CD4-positive, alpha-beta T cell (primary cell): ENCODE results near the gene PDLIM4. TPM values are rescaled to one million over a fixed set of nuclear protein-coding genes. Genes with fewer than 3 reads are reported as not detected.

ENCODE experiments used
- ATAC-seq: fragments of 200-7000 bp; cut with Tn5 transposase; one replicate; pipeline ENCODE4 v1.10.0; 2022; ENCODE audit warnings: mild to moderate bottlenecking; ENCODE audit not compliant: poor library complexity
- CTCF ChIA-PET: fragments of 350-600 bp; sonication (Branson Sonifier 250); formaldehyde crosslinking; loops from one replicate; lab custom pipeline; 2021; ENCODE audit warnings: antibody characterized with exemption, inconsistent platforms; lab: Charles Lee
- POLR2A ChIA-PET: fragments of 350-600 bp; sonication (Branson Sonifier 250); formaldehyde crosslinking; loops from one replicate; lab custom pipeline; 2021; ENCODE audit warnings: antibody characterized with exemption, inconsistent platforms; lab: Charles Lee
- DNase-seq, 14 experiments: peaks; one replicate each; pipeline ENCODE4 v3.0.0-alpha.2; 2013 to 2020; ENCODE audit warnings: mixed read lengths in 2 of 14
- H3K27ac ChIP-seq, 2 donors: one replicate each; pipeline versions ENCODE4 v1.5.1 to v1.7.0; 2013; ENCODE audit warnings: low read length in 2 of 2, low read depth in 1 of 2, mild to moderate bottlenecking in 1 of 2
- H3K27me3 ChIP-seq, 2 experiments: 1 replicate in 1 of 2; 2 replicates in 1 of 2; pipeline versions ENCODE4 v1.6.1 to v1.7.0; 2013; ENCODE audit warnings: low read length in 2 of 2, control low read depth in 1 of 2, mild to moderate bottlenecking in 1 of 2, moderate library complexity in 1 of 2; ENCODE audit not compliant: insufficient read depth in 2 of 2, control insufficient read depth in 1 of 2
- H3K36me3 ChIP-seq: one replicate; pipeline ENCODE4 v1.6.1; 2013; ENCODE audit warnings: low read length, control low read depth; ENCODE audit not compliant: insufficient read depth
- H3K4me1 ChIP-seq: one replicate; pipeline ENCODE4 v1.6.1; 2013; ENCODE audit warnings: low read length, control low read depth; ENCODE audit not compliant: insufficient read depth
- H3K4me3 ChIP-seq: one replicate; pipeline ENCODE4 v1.5.1; 2013; ENCODE audit warnings: mild to moderate bottlenecking, low read length, moderate library complexity
- H3K9me3 ChIP-seq, 2 experiments: 1 replicate in 1 of 2; 2 replicates in 1 of 2; pipeline versions ENCODE4 v1.6.1 to v1.7.0; 2013; ENCODE audit warnings: low read length in 2 of 2, mild to moderate bottlenecking in 2 of 2, control low read depth in 1 of 2, moderate library complexity in 1 of 2; ENCODE audit not compliant: control insufficient read depth in 1 of 2, insufficient read depth in 1 of 2
- H3K27ac Mint-ChIP-seq: one replicate; pipeline ENCODE4 v1.8.0; 2020; ENCODE audit warnings: mixed read lengths
- H3K27me3 Mint-ChIP-seq: one replicate; pipeline ENCODE4 v1.8.0; 2021; ENCODE audit warnings: mixed read lengths
- H3K36me3 Mint-ChIP-seq: one replicate; pipeline ENCODE4 v1.8.0; 2021; ENCODE audit warnings: low read depth, mixed read lengths
- H3K4me1 Mint-ChIP-seq: one replicate; pipeline ENCODE4 v1.8.0; 2021; ENCODE audit warnings: low read depth, mixed read lengths
- H3K4me3 Mint-ChIP-seq: one replicate; pipeline ENCODE4 v1.8.0; 2020; ENCODE audit warnings: mild to moderate bottlenecking, mixed read lengths
- H3K9me3 Mint-ChIP-seq: one replicate; pipeline ENCODE4 v1.8.0; 2020; ENCODE audit warnings: mixed read lengths
- intact Hi-C, 2 experiments: fragments of 100-400 bp; cut with DNase I in 1 of 2; cut with micrococcal nuclease in 1 of 2; formaldehyde crosslinking; loops; one replicate each; pipeline versions ENCODE4 v1.15.1 to v1.9.0; 2023 to 2025; cut with DNase I, micrococcal nuclease
- total RNA-seq, 174 experiments: library from RNA in 2 of 174; stranded (reverse) in 2 of 174; gene quantifications; one replicate each; pipeline ENCODE4 v1.2.3 and lab custom pipeline; 2021 to 2026
- TF ChIP-seq, protein P1 (sequence below): fragments of 200-600 bp; IDR thresholded peaks from one replicate; pipeline ENCODE4 v1.8.0; 2022; ENCODE audit warnings: antibody characterized with exemption, mild to moderate bottlenecking

PDLIM4 gene
- total RNA-seq, 2 experiments from 2014 or later, result not detected

DNA sequence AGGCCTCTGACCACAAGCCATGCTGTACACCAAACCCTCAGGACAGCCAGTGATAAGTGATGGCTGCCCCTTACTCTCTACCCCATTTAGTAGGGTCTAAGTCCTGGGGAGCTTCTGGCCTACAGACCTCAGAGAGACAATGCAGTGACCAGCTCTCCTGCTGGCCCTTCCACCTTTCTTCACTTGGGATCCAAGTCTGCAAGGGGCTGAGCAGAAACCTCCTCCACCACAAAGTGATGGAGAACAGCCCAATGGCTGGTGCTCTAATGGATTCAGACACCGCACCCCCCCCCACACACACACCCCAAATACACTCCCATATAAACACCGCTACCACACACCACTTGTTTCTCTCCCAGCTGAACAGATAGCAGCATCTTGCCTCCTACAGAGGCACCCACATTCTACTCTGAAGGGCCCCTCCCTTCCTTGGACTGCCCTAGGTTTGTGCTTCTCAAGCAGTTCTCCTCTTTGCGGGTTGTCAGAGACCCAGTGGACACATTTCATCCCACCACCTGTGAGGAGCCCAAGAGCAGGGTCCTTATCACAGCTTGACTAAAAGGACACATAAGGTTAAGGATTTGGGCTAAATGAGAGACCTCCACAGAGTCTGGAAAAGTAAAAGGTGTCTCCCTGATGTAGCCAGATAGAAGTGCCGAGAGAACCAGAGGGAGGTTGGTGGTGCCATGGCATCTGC lies 1.3 kb upstream of the PDLIM4 start:
- H3K27me3 Mint-ChIP-seq, result peaks cover 26% of the 10 kb centered on the region
- Histone ChIP-seq H3K27ac (no peak overlapping the region), H3K4me1 (peaks cover 4% of the 10 kb centered on the region), H3K36me3 (no peaks in the 10 kb centered on the region), H3K9me3 (peaks cover 0 to 7% of the 10 kb centered on the region in 2 experiments), H3K27me3 (peaks cover 19 to 26% of the 10 kb centered on the region in 2 experiments), H3K4me3 (no peak overlapping the region)
- no peak overlapping the region for H3K27ac Mint-ChIP-seq
- H3K4me3 Mint-ChIP-seq, result no peak overlapping the region
- H3K9me3 Mint-ChIP-seq, result no peaks in the 10 kb centered on the region
- TF ChIP-seq, protein P1, sequence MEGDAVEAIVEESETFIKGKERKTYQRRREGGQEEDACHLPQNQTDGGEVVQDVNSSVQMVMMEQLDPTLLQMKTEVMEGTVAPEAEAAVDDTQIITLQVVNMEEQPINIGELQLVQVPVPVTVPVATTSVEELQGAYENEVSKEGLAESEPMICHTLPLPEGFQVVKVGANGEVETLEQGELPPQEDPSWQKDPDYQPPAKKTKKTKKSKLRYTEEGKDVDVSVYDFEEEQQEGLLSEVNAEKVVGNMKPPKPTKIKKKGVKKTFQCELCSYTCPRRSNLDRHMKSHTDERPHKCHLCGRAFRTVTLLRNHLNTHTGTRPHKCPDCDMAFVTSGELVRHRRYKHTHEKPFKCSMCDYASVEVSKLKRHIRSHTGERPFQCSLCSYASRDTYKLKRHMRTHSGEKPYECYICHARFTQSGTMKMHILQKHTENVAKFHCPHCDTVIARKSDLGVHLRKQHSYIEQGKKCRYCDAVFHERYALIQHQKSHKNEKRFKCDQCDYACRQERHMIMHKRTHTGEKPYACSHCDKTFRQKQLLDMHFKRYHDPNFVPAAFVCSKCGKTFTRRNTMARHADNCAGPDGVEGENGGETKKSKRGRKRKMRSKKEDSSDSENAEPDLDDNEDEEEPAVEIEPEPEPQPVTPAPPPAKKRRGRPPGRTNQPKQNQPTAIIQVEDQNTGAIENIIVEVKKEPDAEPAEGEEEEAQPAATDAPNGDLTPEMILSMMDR, result no peak
- POLR2A ChIA-PET, result no interaction called here
- CTCF ChIA-PET, result no interaction called here
- intact Hi-C loops, result no loop called here
- ATAC-seq (no peak), DNase-seq (no peak)
- H3K36me3 Mint-ChIP-seq, result no peaks in the 10 kb centered on the region
- H3K4me1 Mint-ChIP-seq, result peaks cover 4% of the 10 kb centered on the region

DNA sequence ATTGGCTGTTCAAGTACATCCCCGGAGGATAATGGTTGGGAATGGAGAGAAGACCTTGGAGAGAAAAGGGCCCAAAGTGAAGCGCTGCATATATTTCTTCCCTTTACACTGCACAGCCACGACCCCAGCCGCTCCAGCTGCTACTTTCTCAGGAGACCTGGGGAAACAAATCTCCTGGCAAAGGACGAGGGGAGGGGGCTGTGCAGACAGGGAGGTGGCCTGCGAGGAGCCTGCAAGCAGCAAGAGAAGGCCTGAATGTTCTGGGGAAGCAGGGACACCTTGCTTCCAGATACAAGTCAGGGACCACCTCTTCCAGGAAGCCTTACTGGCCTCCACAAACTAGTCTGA lies 739 bp upstream of the PDLIM4 start:
- TF ChIP-seq, protein P1, result no peak
- Histone ChIP-seq H3K27me3 (peaks cover 19 to 26% of the 10 kb centered on the region in 2 experiments), H3K36me3 (no peaks in the 10 kb centered on the region), H3K4me1 (peaks cover 4% of the 10 kb centered on the region), H3K27ac (no peak overlapping the region), H3K9me3 (peaks cover 0 to 7% of the 10 kb centered on the region in 2 experiments), H3K4me3 (no peak overlapping the region)
- no peaks in the 10 kb centered on the region for H3K9me3 Mint-ChIP-seq
- CTCF ChIA-PET, result no interaction called here
- POLR2A ChIA-PET, result no interaction called here
- H3K4me1 Mint-ChIP-seq, result peaks cover 4% of the 10 kb centered on the region
- ATAC-seq, result no peak
- no peak overlapping the region for H3K27ac Mint-ChIP-seq
- no peak overlapping the region for H3K4me3 Mint-ChIP-seq
- H3K27me3 Mint-ChIP-seq, result peaks cover 26% of the 10 kb centered on the region
- no peaks in the 10 kb centered on the region for H3K36me3 Mint-ChIP-seq
- no peak for DNase-seq
- intact Hi-C loops, result no loop called here

DNA sequence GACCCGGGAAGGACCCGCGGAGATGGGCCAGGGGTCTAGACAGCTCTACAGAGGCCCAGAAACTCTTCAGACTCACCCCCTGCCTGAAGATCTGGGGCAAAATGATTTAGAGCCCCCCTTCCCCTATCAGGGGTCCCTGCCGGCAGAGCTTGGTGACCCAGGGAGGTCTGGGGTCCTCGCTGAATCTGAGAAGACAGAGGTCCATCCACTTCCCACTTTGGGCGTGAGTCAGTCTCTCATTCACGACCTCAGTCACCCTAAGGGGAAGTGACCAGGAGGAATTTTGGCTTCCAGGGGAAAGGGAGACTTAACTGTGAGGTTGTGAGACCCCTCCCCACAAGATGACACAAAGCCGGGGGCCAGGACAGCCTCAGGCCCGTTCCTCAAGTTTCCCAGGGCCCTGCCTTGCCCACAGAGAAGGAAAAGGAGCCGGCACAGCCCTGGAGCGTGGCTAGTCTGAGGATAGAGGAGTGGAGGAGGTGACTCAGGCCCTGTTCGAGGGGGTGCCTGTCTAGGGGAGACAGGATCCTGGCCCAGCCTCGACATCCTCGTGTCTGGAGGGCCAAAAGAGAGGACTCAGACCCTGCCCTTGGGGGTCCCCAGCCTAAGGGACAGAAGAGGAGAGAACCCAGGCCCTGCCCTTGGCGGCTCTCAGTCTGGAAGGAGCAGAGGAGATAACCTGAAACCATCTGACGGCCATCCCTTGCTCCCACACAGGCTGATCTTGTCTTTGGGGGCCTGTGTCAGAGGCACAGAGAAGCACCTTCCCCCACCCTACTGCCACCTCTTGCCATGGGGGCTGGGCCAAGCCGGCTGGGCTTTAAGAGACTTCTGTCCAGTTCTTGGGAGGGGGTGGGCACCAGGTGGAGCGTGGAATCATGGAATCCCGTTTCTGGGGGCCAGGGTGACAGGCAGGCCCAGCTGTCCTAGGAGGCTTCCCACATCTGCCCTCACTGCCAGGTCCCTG lies 889 bp downstream of the PDLIM4 start:
- peaks cover 19 to 26% of the 10 kb centered on the region in 2 experiments for H3K27me3 ChIP-seq
- H3K9me3 ChIP-seq, result peaks cover 0 to 7% of the 10 kb centered on the region in 2 experiments
- no peaks in the 10 kb centered on the region for H3K36me3 Mint-ChIP-seq
- H3K27ac ChIP-seq, result no peak overlapping the region
- ChIA-PET POLR2A (no interaction called here), CTCF (no interaction called here)
- no peaks in the 10 kb centered on the region for H3K9me3 Mint-ChIP-seq
- H3K4me3 ChIP-seq, result no peak overlapping the region
- H3K27me3 Mint-ChIP-seq, result peaks cover 26% of the 10 kb centered on the region
- no peak overlapping the region for H3K27ac Mint-ChIP-seq
- H3K4me1 Mint-ChIP-seq, result peaks cover 4% of the 10 kb centered on the region
- ATAC-seq (no peak), DNase-seq (peak in 1 of 14 experiments; percentile 13)
- H3K36me3 ChIP-seq, result no peaks in the 10 kb centered on the region
- intact Hi-C loops, result no loop called here
- TF ChIP-seq, protein P1, result no peak
- H3K4me3 Mint-ChIP-seq, result no peak overlapping the region
- H3K4me1 ChIP-seq, result peaks cover 4% of the 10 kb centered on the region
